GM12878 (cell line): ENCODE data around the gene ZDBF2. TPM values are rescaled to one million over a fixed set of nuclear protein-coding genes. Genes with fewer than 3 reads are reported as not detected.

ENCODE experiments used
- CREB1 ChIP-seq: IDR thresholded peaks from 2 replicates; pipeline ENCODE4 v1.6.1; 2012; ENCODE audit warnings: low read depth, mild to moderate bottlenecking, inconsistent platforms
- IRF5 ChIP-seq: fragments of 450-650 bp; IDR thresholded peaks from 2 replicates; pipeline ENCODE4 v1.6.1; 2017; ENCODE audit warnings: borderline replicate concordance
- NFIC ChIP-seq: IDR thresholded peaks from 2 replicates; pipeline ENCODE4 v1.6.1; 2012; ENCODE audit warnings: low read depth, mild to moderate bottlenecking, inconsistent platforms, low read length, moderate library complexity
- NKRF ChIP-seq: fragments of 450-650 bp; conservative IDR thresholded peaks from 2 replicates; pipeline ENCODE4 v1.6.1; 2017; ENCODE audit warnings: mild to moderate bottlenecking, moderate library complexity
- NR2C1 ChIP-seq: fragments of 450-650 bp; IDR thresholded peaks from 2 replicates; pipeline ENCODE4 v1.6.1; 2017; ENCODE audit warnings: antibody characterized with exemption, mild to moderate bottlenecking, moderate library complexity
- SIX5 ChIP-seq: IDR thresholded peaks from 2 replicates; pipeline ENCODE4 v1.6.1; 2011; ENCODE audit warnings: mild to moderate bottlenecking, low read depth, low read length, moderate library complexity; ENCODE audit not compliant: severe bottlenecking
- polyA plus RNA-seq, 11 experiments: library from polyadenylated mRNA; depleted of rRNA in 4 of 11; unstranded in 6 of 11; stranded (reverse) in 5 of 11; fragments of >200 nt; fragmentation: Nextera tagmentation in 4 of 11; fragmentation: Illumina TruSeq in 1 of 11; extraction: Ambion mirVana in 4 of 11; extraction: Trizol in 1 of 11; gene quantifications; 1 replicate in 1 of 11; 2 replicates in 10 of 11; pipeline versions ENCODE4 v1.2.1 to v1.2.3, GENCODE V29; 2011 to 2016; ENCODE audit warnings: inconsistent platforms in 2 of 11, missing spikeins in 2 of 11, low read depth in 1 of 11
- total RNA-seq, 4 experiments: library from RNA; depleted of rRNA in 3 of 4; stranded (reverse); fragments of >200 nt in 3 of 4; fragmentation: Illumina TruSeq in 1 of 4; extraction: Trizol in 1 of 4; gene quantifications; 2 replicates each; pipeline versions ENCODE4 v1.2.1 to v1.2.3, GENCODE V29; 2013 to 2021

Gene ZDBF2
- total and polyA plus RNA-seq, 10 of the 15 experiments (the other 5 are each of a cell fraction or from before 2014, with no cell fraction given), result 0.60 to 21.1 (median 4.2) TPM

GRCh38 chr2:206274434-206275311 is at the start of gene ZDBF2 (continued):
- TF ChIP-seq SIX5 (no peak), IRF5 (no peak), NKRF (no peak), CREB1 (peak; percentile 95), NFIC (no peak), NR2C1 (peak; percentile 91)
